ENCODE data around the gene MCF2L2. TPM values are rescaled to one million over a fixed set of nuclear protein-coding genes. Genes with fewer than 3 reads are reported as not detected.

The MCF2L2 gene
- polyA plus RNA-seq, 2 of the 4 experiments (the other 2 are of a cell fraction): 0.03 to 0.05 TPM

GRCh38 chr3:183198939-183199338 lies 229.5 kb downstream of the MCF2L2 start:
- 0% methylated on average over 1 of the region's 1 CpG for WGBS (ENCODE audit: missing lambda C conversion rate)
- ATAC-seq: no peak
- Histone ChIP-seq H3K4me1 (no peaks in the 10 kb centered on the region), H3K27ac (no peak overlapping the region), H3K9me3 (peaks cover 10% of the 10 kb centered on the region; the same call in 2 of the 3 replicates), H3K4me2 (no peak overlapping the region), H3K4me3 (no peak overlapping the region)
- no peak for TF ChIP-seq NPAS2 (CRISPR knock-in tag; IDR thresholded peaks at IDR 0.05; ENCODE audit: borderline replicate concordance)
- TF ChIP-seq CHD2 (IDR thresholded peaks at IDR 0.05; ENCODE audit: low read length, partially characterized antibody): no peak
- no peak for TF ChIP-seq HOXB5 (CRISPR knock-in tag; IDR thresholded peaks at IDR 0.05)
- TF ChIP-seq ELK1 (IDR thresholded peaks at IDR 0.05; ENCODE audit: low read depth, low read length): no peak
- no peak for TF ChIP-seq RFX5 (IDR thresholded peaks at IDR 0.05)
- TF ChIP-seq ZSCAN20 (CRISPR knock-in tag; IDR thresholded peaks at IDR 0.05): no peak
- no peak for TF ChIP-seq NFE2L2 (conservative IDR thresholded peaks at IDR 0.05; ENCODE audit: low read length)
- no peak for TF ChIP-seq HES2 (IDR thresholded peaks at IDR 0.05)
- TF ChIP-seq BHLHE40 (IDR thresholded peaks at IDR 0.05; ENCODE audit: low read depth, low read length): no peak
- no peak for TF ChIP-seq POLR2AphosphoS2 (conservative IDR thresholded peaks at IDR 0.05; ENCODE audit: low read length)
- TF ChIP-seq KDM1A (IDR thresholded peaks at IDR 0.05; ENCODE audit: low read depth): no peak
- TF ChIP-seq GATA3 (IDR thresholded peaks at IDR 0.05; ENCODE audit: borderline replicate concordance): no peak
- TF ChIP-seq JUNB (IDR thresholded peaks at IDR 0.05): no peak
- TF ChIP-seq BCL3 (IDR thresholded peaks at IDR 0.05): no peak
- TF ChIP-seq REST (IDR thresholded peaks at IDR 0.05): no peak
- no peak for TF ChIP-seq HOXB13 (CRISPR knock-in tag; IDR thresholded peaks at IDR 0.05; ENCODE audit: low read depth)
- DNase-seq (ENCODE audit: low read depth in 1 of 2, low spot score in 1 of 2): no peak
- FAIRE-seq: no peak
- POLR2A ChIA-PET: no interaction called here
- CTCF ChIA-PET: no interaction called here

- no peak for DNase-seq (ENCODE audit: low read depth in 1 of 2, low spot score in 1 of 2)
- Histone ChIP-seq H3K9me3 (0 out of 3 replicates have a peak, but pooled peaks cover 3% of the 10 kb centered on the region), H3K4me1 (no peaks in the 10 kb centered on the region), H3K4me2 (no peak overlapping the region), H3K27ac (no peak overlapping the region), H3K4me3 (no peak overlapping the region)
- no peak for ATAC-seq
- TF ChIP-seq E2F6 (IDR thresholded peaks at IDR 0.05; ENCODE audit: borderline replicate concordance, low read depth): no peak
- no peak for TF ChIP-seq CHD4 (IDR thresholded peaks at IDR 0.05; ENCODE audit: borderline replicate concordance)
- no peak for TF ChIP-seq MYC (IDR thresholded peaks at IDR 0.05; ENCODE audit: borderline replicate concordance, low read length)
- TF ChIP-seq RFX5 (IDR thresholded peaks at IDR 0.05): no peak
- TF ChIP-seq NPAS2 (CRISPR knock-in tag; IDR thresholded peaks at IDR 0.05; ENCODE audit: borderline replicate concordance): no peak
- TF ChIP-seq NFE2L2 (conservative IDR thresholded peaks at IDR 0.05; ENCODE audit: low read length): no peak
- no peak for TF ChIP-seq FOSB (CRISPR knock-in tag; IDR thresholded peaks at IDR 0.05)
- TF ChIP-seq KDM5A (IDR thresholded peaks at IDR 0.05): no peak
- POLR2A ChIA-PET: no interaction called here
- FAIRE-seq: no peak
- CTCF ChIA-PET: no interaction called here
Observed at GRCh38 chr3:183197734-183198133, 230.7 kb downstream of the MCF2L2 start.
